ENCODE measurements around the gene CSGALNACT2.

CSGALNACT2 gene

GRCh38 chr10:43123361-43124093 is 14.7 kb upstream of the CSGALNACT2 start:
- FAIRE-seq (no peak), DNase-seq (ENCODE audit: low spot score) (no peak)

GRCh38 chr10:43124094-43124521 is 14.1 kb upstream of the CSGALNACT2 start:
- DNase-seq (ENCODE audit: low spot score) (no peak), FAIRE-seq (no peak)

GRCh38 chr10:43124574-43125273 is 13.5 kb upstream of the CSGALNACT2 start:
- FAIRE-seq (no peak), DNase-seq (ENCODE audit: low spot score) (no peak)

DNA sequence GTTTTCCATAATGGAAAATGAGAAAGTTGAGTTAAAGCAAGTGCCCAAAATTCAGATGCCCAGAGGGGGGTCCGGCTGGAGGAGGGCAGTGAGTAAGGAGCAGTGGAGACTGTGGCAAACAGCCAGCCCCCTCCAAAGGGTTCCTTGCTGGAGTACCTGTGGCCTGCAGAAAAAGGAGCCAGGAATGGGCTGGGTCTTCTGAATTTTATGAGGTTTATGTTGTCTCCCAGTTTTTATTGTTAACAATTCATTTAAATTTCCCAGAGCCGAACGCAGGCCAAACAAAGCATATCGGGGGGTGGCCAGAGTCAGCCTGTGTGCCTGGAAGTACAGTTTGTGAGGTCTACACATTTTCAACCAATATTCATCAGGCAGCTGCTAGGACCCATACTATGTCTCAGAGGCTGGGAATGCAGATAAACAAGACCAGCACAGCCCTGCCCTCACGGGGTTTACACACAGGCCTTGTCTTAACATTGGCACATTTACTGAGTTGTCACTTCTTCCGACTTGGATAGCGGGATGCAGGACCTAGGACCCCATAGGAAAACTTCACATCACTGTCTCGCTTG is 12.9 kb upstream of the CSGALNACT2 start:
- FAIRE-seq (no peak), DNase-seq (ENCODE audit: low spot score) (no peak)

GRCh38 chr10:43125881-43126731 is 12.1 kb upstream of the CSGALNACT2 start:
- FAIRE-seq (no peak), DNase-seq (ENCODE audit: low spot score) (no peak)

GRCh38 chr10:43126759-43127424 is 11.4 kb upstream of the CSGALNACT2 start:
- FAIRE-seq, result no peak
- DNase-seq (ENCODE audit: low spot score), result no peak

DNA sequence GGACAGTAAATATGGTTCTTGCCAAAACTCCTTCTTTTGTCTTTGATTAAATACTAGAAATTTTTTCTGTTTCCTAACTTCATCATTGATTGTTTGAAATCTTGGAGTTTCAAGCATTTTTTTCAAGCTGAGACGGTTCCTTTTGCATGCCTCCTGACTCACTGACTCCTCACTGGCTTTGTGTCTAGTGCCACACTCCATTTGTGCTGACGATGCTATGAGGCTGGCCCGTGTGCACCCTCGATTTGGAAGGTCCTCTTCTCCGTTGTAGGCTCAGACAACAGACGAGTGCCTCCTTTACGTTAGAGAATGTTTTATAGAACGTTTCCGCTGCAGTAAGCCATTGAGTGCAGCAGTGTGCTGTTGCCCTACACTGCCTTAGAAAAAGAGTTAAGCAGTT is 10.8 kb upstream of the CSGALNACT2 start:
- FAIRE-seq, result no peak
- no peak for DNase-seq (ENCODE audit: low spot score)

GRCh38 chr10:43128331-43128730 is 9.9 kb upstream of the CSGALNACT2 start:
- no peak for FAIRE-seq
- DNase-seq (ENCODE audit: low spot score), result no peak

DNA sequence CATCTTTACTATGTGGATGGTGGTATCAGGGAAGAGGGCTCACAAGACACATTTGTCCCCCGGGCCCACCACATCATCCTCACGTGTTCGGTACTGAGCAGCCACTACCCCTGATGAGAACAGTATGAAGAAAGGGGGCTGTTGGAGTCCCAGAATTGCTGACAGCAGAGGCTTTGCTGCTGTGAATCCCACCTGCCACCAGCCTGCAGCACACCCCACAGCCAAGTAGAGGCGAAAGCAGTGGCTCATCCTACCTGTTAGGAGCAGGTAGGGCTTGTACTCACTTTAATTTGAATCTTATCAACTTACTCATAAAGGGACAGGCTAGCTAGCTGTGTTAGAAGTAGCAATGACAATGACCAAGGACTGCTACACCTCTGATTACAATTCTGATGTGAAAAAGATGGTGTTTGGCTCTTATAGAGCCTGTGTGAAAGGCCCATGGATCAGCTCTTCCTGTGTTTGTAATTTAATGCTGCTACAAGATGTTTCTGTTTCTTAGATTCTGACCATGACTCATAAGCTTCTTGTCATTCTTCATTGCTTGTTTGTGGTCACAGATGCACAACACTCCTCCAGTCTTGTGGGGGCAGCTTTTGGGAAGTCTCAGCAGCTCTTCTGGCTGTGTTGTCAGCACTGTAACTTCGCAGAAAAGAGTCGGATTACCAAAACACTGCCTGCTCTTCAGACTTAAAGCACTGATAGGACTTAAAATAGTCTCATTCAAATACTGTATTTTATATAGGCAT is 9.1 kb upstream of the CSGALNACT2 start:
- FAIRE-seq (peak; percentile 46), DNase-seq (ENCODE audit: low spot score) (peak; percentile 63)

- DNase-seq (ENCODE audit: low spot score), result no peak
- FAIRE-seq, result no peak
These were observed 7.5 kb upstream of the CSGALNACT2 start for GRCh38 chr10:43130770-43131171.

DNA sequence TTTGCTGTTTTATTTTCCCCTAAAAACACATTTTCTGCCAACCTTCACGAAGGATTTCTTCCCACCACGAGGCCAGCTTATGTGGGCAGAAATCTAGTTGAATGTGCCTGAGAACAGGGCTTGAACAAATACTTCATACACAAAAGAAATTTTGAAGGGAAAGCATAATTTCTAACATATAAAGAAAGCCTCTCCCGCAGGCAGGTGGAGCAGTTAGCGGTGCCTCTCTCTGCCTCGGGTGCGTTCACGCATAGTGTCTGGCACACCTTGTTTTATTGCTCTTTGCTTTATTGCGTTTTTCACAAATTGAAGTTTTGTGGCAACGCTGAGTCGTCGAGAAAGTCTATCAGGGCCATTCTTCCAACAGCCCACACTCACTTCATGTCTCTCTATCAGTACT is 7.0 kb upstream of the CSGALNACT2 start:
- no peak for FAIRE-seq
- DNase-seq (ENCODE audit: low spot score), result no peak

GRCh38 chr10:43131906-43132305 is 6.3 kb upstream of the CSGALNACT2 start:
- no peak for DNase-seq (ENCODE audit: low spot score)

GRCh38 chr10:43132867-43133787 is 5.1 kb upstream of the CSGALNACT2 start:
- FAIRE-seq, result no peak
- no peak for DNase-seq (ENCODE audit: low spot score)

More at GRCh38 chr10:43131906-43132305, 6.3 kb upstream of the CSGALNACT2 start:
- FAIRE-seq, result no peak

GRCh38 chr10:43134126-43134905 is 3.9 kb upstream of the CSGALNACT2 start:
- no peak for DNase-seq (ENCODE audit: low spot score)
- no peak for FAIRE-seq

DNA sequence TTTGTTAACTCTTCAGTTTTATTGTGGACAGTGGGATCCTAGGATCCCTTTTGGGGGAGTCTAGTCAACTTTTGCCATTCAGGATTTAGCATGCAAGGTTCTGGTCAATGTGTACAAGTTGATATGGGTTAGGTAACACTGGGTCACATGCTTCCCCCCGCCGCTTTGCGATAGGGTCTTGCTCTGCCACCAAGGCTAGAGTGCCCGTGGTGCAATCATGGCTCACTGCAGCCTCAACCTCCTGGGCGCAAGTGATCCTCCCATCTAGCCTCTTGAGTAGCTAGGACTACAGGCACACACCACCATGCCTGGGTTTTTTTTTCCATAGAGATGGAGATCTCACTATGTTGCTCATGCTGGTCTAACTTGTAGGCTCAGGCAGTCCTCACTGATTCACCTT is 3.2 kb upstream of the CSGALNACT2 start:
- no peak for FAIRE-seq
- no peak for DNase-seq (ENCODE audit: low spot score)

GRCh38 chr10:43135656-43136055 is 2.6 kb upstream of the CSGALNACT2 start:
- DNase-seq (ENCODE audit: low spot score) (no peak), FAIRE-seq (no peak)

DNA sequence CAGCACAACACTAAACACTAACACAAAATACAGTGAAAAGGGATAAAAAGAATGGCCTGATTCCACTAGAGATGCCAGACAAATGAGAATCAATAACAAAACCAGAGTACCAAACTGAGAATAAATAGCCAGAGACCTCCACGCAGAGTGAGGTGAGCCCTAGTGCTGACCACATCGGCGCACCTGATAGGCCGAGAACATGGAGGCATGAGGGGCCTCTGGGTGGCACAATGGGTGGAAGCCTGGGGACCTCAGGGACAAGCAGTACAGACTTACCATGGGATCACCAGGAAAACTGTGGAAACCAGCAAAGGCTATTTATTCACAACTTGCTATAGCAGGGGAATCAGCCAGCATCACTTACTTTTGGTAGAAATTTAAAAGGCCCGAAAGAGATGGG is 1.8 kb upstream of the CSGALNACT2 start:
- no peak for FAIRE-seq
- DNase-seq (ENCODE audit: low spot score), result no peak

DNA sequence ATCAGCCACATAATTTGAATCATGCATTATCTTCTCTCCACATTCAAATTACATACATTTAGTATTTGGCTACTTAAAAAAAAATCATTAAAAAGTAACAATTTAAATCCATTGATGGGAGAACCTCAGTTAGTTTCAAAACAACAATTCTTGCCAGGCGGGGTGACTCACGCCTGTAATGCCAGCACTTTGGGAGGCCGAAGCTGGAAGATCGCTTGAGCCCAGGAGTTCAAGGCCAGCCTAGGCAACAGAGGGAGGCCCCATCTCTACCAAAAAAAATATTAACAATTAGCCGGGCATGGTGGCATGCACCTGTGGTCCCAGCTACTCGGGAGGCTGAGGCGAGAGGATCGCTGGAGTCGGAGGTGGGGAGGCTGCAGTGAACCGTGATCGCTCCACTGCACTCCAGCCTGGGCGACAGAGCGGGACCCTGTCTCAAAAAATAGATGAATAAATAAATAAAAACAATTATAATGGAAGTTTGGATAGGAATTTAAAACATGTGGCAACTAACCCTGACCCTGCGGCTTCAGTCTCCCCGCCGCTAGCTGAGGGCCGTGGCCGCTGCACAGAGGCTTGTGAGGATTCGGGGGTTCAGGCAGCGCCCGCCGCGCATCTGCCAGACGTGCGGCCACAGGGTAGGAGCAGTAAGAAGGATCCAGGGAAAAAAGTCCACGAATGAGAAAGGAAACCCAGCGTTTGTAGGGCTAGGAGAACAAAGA is 1.1 kb upstream of the CSGALNACT2 start:
- no peak for DNase-seq (ENCODE audit: low spot score)
- no peak for FAIRE-seq
